NT2/D1 (cell line): Measurements from ENCODE around the gene TMEM147.

Experiments used
- YY1 ChIP-seq: IDR thresholded peaks from 2 replicates; pipeline ENCODE4 v1.6.1; 2011; ENCODE audit not compliant: insufficient read length, insufficient read depth
- ZNF274 ChIP-seq: IDR thresholded peaks from 2 replicates; pipeline ENCODE4 v1.6.1; 2011; ENCODE audit warnings: mild to moderate bottlenecking, low read depth, low read length

- no peak for TF ChIP-seq YY1
- TF ChIP-seq ZNF274, result no peak
Observed at GRCh38 chr19:35543280-35544109, 1.9 kb upstream of the TMEM147 start.
